NB4 (cell line): ENCODE data around the gene VMO1.

Source experiments
- POLR2A ChIP-seq: IDR thresholded peaks from 2 replicates; pipeline ENCODE4 v1.6.1; 2011; ENCODE audit warnings: mild to moderate bottlenecking; ENCODE audit not compliant: insufficient read length; ENCODE audit errors: extremely low read depth
- TF ChIP-seq, protein P1 (sequence below): IDR thresholded peaks from one replicate; pipeline ENCODE4 v1.5.1; 2012; ENCODE audit warnings: low read depth, low read length

DNA sequence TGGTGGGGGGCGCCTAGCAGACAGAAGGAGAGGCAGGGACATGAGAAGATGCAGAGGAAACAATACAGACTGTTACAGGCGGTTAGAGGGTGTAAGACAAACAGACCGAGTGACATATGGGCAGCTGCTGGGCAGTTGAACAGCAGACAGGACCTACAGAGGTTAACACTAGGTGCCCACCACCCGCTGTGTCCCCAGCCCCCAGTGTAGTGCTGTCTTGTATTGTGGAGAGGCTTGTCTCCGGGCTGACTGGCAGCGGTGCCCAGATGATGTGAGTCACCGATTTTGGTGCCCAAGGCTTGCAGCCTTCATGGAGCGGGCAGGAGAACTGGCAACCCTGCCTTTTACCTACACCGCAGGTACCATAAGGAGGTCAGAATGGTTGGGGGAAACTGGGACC lies 44.0 kb downstream of the VMO1 start:
- TF ChIP-seq, protein P1, sequence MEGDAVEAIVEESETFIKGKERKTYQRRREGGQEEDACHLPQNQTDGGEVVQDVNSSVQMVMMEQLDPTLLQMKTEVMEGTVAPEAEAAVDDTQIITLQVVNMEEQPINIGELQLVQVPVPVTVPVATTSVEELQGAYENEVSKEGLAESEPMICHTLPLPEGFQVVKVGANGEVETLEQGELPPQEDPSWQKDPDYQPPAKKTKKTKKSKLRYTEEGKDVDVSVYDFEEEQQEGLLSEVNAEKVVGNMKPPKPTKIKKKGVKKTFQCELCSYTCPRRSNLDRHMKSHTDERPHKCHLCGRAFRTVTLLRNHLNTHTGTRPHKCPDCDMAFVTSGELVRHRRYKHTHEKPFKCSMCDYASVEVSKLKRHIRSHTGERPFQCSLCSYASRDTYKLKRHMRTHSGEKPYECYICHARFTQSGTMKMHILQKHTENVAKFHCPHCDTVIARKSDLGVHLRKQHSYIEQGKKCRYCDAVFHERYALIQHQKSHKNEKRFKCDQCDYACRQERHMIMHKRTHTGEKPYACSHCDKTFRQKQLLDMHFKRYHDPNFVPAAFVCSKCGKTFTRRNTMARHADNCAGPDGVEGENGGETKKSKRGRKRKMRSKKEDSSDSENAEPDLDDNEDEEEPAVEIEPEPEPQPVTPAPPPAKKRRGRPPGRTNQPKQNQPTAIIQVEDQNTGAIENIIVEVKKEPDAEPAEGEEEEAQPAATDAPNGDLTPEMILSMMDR = no peak
- TF ChIP-seq POLR2A = no peak
